WTC11 (cell line): ENCODE results near the gene LRRC27.
A peak's percentile ranks its signal among the peaks of the same experiment; 100 is the strongest.

Experiments used
- ESRRA ChIP-seq: sonication (generic); formaldehyde crosslinking; IDR thresholded peaks from 2 replicates; pipeline ENCODE4 v1.8.1; 2022; ENCODE audit warnings: mild to moderate bottlenecking, missing genetic modification reagents, borderline replicate concordance
- JUN ChIP-seq: sonication (generic); formaldehyde crosslinking; IDR thresholded peaks from 2 replicates; pipeline ENCODE4 v1.8.0; 2023; ENCODE audit warnings: mild to moderate bottlenecking, missing genetic modification reagents
- NR3C1 ChIP-seq: sonication (generic); formaldehyde crosslinking; conservative IDR thresholded peaks from 2 replicates; pipeline ENCODE4 v1.8.1; 2023; ENCODE audit warnings: low read depth, mild to moderate bottlenecking, missing genetic modification reagents
- TEAD4 ChIP-seq: sonication (generic); formaldehyde crosslinking; IDR thresholded peaks from 2 replicates; pipeline ENCODE4 v1.8.0; 2022; ENCODE audit warnings: mild to moderate bottlenecking, missing genetic modification reagents
- TP53 ChIP-seq: sonication (generic); formaldehyde crosslinking; IDR thresholded peaks from 2 replicates; pipeline ENCODE4 v1.8.1; 2023; ENCODE audit warnings: mild to moderate bottlenecking, missing genetic modification reagents
- ZNF121 ChIP-seq: sonication (generic); formaldehyde crosslinking; IDR thresholded peaks from 2 replicates; pipeline ENCODE4 v1.8.0; 2023; ENCODE audit warnings: missing genetic modification reagents
- ZNF138 ChIP-seq: sonication (generic); formaldehyde crosslinking; conservative IDR thresholded peaks from 2 replicates; pipeline ENCODE4 v1.8.1; 2022; ENCODE audit warnings: mild to moderate bottlenecking, moderate library complexity, missing genetic modification reagents
- TF ChIP-seq, protein P1 (sequence below): fragments of 200-600 bp; IDR thresholded peaks from 2 replicates; pipeline ENCODE4 v1.8.0; 2022; ENCODE audit warnings: antibody characterized with exemption
- TF ChIP-seq, protein P2 (sequence below): sonication (generic); formaldehyde crosslinking; IDR thresholded peaks from 2 replicates; pipeline ENCODE4 v1.8.1; 2023; ENCODE audit warnings: mild to moderate bottlenecking, moderate library complexity, missing genetic modification reagents
- TF ChIP-seq, protein P3 (sequence below): sonication (generic); formaldehyde crosslinking; IDR thresholded peaks from 2 replicates; pipeline ENCODE4 v1.8.1; 2022; ENCODE audit warnings: low read depth, mild to moderate bottlenecking, moderate library complexity, missing genetic modification reagents, borderline replicate concordance
- TF ChIP-seq, protein P4 (sequence below): fragments of 250-450 bp; sonication (Bioruptor Pico); IDR thresholded peaks from 2 replicates; pipeline ENCODE4 v1.9.0; 2021; ENCODE audit warnings: mild to moderate bottlenecking
- TF ChIP-seq, protein P5 (sequence below): sonication (generic); formaldehyde crosslinking; IDR thresholded peaks from 2 replicates; pipeline ENCODE4 v1.8.1; 2023; ENCODE audit warnings: mild to moderate bottlenecking, missing genetic modification reagents, borderline replicate concordance
- TF ChIP-seq, protein P6 (sequence below): sonication (generic); formaldehyde crosslinking; IDR thresholded peaks from 2 replicates; pipeline ENCODE4 v1.8.0; 2023; ENCODE audit warnings: mild to moderate bottlenecking, missing genetic modification reagents
- TF ChIP-seq, protein P7 (sequence below): sonication (generic); formaldehyde crosslinking; IDR thresholded peaks from 2 replicates; pipeline ENCODE4 v1.8.0; 2022; ENCODE audit warnings: mild to moderate bottlenecking, missing genetic modification reagents

DNA sequence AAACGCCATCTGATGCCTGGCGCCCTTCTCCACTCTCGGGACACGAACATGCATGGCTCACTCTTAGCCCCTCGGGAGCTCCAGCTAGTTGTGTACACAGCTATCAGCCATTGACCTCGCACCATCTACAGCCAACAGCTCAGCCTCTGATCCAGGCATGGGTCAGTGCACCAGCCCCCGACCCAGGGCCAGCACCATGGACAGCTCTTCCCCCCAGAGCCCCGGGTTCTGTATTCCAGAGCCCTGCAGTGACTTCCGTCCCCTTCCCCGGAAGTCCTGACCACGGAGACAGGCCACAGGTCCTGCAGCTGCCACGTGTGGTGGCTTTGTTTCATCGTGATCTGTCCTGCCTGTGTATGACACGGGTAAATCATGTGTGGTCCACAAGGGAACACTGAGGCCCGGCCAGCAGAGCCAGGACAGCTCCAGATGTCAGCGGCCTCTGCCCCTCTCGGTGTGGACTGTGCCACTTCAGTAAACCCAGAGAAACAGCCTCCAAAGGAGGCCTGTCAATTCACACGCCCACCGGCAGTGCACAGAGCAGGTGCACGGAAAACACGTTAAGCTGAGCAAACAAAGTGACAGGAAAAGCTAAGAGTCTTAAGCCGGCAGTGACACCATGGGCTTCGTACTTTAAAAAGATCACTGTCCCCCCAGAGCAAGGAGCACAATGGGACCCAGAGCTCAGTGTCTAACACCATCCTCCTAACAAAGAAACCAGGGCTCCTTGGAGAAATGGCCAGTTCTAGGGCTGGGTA, 37.3 kb upstream of the LRRC27 start:
- TF ChIP-seq, protein P1, sequence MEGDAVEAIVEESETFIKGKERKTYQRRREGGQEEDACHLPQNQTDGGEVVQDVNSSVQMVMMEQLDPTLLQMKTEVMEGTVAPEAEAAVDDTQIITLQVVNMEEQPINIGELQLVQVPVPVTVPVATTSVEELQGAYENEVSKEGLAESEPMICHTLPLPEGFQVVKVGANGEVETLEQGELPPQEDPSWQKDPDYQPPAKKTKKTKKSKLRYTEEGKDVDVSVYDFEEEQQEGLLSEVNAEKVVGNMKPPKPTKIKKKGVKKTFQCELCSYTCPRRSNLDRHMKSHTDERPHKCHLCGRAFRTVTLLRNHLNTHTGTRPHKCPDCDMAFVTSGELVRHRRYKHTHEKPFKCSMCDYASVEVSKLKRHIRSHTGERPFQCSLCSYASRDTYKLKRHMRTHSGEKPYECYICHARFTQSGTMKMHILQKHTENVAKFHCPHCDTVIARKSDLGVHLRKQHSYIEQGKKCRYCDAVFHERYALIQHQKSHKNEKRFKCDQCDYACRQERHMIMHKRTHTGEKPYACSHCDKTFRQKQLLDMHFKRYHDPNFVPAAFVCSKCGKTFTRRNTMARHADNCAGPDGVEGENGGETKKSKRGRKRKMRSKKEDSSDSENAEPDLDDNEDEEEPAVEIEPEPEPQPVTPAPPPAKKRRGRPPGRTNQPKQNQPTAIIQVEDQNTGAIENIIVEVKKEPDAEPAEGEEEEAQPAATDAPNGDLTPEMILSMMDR, result no peak
- TF ChIP-seq ZNF138 (CRISPR knock-in tag) (0 out of 2 replicates have a peak, but pooled peaks have one; percentile 48), TP53 (CRISPR knock-in tag) (peak; percentile 49; the same call in 1 of the 2 replicates), NR3C1 (CRISPR knock-in tag) (no peak), ZNF121 (no peak), ESRRA (peak; percentile 64; the same call in 1 of the 2 replicates), JUN (CRISPR knock-in tag) (peak; percentile 82; the same call in 1 of the 2 replicates), TEAD4 (CRISPR knock-in tag) (peak; percentile 81; the same call in 1 of the 2 replicates)
- TF ChIP-seq, protein P2, sequence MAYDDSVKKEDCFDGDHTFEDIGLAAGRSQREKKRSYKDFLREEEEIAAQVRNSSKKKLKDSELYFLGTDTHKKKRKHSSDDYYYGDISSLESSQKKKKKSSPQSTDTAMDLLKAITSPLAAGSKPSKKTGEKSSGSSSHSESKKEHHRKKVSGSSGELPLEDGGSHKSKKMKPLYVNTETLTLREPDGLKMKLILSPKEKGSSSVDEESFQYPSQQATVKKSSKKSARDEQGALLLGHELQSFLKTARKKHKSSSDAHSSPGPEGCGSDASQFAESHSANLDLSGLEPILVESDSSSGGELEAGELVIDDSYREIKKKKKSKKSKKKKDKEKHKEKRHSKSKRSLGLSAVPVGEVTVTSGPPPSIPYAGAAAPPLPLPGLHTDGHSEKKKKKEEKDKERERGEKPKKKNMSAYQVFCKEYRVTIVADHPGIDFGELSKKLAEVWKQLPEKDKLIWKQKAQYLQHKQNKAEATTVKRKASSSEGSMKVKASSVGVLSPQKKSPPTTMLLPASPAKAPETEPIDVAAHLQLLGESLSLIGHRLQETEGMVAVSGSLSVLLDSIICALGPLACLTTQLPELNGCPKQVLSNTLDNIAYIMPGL (CRISPR knock-in tag), result no peak
- TF ChIP-seq, protein P3, sequence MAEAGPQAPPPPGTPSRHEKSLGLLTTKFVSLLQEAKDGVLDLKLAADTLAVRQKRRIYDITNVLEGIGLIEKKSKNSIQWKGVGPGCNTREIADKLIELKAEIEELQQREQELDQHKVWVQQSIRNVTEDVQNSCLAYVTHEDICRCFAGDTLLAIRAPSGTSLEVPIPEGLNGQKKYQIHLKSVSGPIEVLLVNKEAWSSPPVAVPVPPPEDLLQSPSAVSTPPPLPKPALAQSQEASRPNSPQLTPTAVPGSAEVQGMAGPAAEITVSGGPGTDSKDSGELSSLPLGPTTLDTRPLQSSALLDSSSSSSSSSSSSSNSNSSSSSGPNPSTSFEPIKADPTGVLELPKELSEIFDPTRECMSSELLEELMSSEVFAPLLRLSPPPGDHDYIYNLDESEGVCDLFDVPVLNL (CRISPR knock-in tag), result 0 out of 2 replicates have a peak, but pooled peaks have one; percentile 36
- TF ChIP-seq, protein P4, sequence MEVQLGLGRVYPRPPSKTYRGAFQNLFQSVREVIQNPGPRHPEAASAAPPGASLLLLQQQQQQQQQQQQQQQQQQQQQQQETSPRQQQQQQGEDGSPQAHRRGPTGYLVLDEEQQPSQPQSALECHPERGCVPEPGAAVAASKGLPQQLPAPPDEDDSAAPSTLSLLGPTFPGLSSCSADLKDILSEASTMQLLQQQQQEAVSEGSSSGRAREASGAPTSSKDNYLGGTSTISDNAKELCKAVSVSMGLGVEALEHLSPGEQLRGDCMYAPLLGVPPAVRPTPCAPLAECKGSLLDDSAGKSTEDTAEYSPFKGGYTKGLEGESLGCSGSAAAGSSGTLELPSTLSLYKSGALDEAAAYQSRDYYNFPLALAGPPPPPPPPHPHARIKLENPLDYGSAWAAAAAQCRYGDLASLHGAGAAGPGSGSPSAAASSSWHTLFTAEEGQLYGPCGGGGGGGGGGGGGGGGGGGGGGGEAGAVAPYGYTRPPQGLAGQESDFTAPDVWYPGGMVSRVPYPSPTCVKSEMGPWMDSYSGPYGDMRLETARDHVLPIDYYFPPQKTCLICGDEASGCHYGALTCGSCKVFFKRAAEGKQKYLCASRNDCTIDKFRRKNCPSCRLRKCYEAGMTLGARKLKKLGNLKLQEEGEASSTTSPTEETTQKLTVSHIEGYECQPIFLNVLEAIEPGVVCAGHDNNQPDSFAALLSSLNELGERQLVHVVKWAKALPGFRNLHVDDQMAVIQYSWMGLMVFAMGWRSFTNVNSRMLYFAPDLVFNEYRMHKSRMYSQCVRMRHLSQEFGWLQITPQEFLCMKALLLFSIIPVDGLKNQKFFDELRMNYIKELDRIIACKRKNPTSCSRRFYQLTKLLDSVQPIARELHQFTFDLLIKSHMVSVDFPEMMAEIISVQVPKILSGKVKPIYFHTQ (CRISPR knock-in tag), result no peak
- TF ChIP-seq, protein P5, sequence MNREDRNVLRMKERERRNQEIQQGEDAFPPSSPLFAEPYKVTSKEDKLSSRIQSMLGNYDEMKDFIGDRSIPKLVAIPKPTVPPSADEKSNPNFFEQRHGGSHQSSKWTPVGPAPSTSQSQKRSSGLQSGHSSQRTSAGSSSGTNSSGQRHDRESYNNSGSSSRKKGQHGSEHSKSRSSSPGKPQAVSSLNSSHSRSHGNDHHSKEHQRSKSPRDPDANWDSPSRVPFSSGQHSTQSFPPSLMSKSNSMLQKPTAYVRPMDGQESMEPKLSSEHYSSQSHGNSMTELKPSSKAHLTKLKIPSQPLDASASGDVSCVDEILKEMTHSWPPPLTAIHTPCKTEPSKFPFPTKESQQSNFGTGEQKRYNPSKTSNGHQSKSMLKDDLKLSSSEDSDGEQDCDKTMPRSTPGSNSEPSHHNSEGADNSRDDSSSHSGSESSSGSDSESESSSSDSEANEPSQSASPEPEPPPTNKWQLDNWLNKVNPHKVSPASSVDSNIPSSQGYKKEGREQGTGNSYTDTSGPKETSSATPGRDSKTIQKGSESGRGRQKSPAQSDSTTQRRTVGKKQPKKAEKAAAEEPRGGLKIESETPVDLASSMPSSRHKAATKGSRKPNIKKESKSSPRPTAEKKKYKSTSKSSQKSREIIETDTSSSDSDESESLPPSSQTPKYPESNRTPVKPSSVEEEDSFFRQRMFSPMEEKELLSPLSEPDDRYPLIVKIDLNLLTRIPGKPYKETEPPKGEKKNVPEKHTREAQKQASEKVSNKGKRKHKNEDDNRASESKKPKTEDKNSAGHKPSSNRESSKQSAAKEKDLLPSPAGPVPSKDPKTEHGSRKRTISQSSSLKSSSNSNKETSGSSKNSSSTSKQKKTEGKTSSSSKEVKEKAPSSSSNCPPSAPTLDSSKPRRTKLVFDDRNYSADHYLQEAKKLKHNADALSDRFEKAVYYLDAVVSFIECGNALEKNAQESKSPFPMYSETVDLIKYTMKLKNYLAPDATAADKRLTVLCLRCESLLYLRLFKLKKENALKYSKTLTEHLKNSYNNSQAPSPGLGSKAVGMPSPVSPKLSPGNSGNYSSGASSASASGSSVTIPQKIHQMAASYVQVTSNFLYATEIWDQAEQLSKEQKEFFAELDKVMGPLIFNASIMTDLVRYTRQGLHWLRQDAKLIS (CRISPR knock-in tag), result no peak
- TF ChIP-seq, protein P6, sequence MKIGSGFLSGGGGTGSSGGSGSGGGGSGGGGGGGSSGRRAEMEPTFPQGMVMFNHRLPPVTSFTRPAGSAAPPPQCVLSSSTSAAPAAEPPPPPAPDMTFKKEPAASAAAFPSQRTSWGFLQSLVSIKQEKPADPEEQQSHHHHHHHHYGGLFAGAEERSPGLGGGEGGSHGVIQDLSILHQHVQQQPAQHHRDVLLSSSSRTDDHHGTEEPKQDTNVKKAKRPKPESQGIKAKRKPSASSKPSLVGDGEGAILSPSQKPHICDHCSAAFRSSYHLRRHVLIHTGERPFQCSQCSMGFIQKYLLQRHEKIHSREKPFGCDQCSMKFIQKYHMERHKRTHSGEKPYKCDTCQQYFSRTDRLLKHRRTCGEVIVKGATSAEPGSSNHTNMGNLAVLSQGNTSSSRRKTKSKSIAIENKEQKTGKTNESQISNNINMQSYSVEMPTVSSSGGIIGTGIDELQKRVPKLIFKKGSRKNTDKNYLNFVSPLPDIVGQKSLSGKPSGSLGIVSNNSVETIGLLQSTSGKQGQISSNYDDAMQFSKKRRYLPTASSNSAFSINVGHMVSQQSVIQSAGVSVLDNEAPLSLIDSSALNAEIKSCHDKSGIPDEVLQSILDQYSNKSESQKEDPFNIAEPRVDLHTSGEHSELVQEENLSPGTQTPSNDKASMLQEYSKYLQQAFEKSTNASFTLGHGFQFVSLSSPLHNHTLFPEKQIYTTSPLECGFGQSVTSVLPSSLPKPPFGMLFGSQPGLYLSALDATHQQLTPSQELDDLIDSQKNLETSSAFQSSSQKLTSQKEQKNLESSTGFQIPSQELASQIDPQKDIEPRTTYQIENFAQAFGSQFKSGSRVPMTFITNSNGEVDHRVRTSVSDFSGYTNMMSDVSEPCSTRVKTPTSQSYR, result peak; percentile 83
- TF ChIP-seq, protein P7, sequence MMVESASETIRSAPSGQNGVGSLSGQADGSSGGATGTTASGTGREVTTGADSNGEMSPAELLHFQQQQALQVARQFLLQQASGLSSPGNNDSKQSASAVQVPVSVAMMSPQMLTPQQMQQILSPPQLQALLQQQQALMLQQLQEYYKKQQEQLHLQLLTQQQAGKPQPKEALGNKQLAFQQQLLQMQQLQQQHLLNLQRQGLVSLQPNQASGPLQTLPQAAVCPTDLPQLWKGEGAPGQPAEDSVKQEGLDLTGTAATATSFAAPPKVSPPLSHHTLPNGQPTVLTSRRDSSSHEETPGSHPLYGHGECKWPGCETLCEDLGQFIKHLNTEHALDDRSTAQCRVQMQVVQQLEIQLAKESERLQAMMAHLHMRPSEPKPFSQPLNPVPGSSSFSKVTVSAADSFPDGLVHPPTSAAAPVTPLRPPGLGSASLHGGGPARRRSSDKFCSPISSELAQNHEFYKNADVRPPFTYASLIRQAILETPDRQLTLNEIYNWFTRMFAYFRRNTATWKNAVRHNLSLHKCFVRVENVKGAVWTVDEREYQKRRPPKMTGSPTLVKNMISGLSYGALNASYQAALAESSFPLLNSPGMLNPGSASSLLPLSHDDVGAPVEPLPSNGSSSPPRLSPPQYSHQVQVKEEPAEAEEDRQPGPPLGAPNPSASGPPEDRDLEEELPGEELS (CRISPR knock-in tag), result 0 out of 2 replicates have a peak, but pooled peaks have one; percentile 70
